Loucy (cell line): ENCODE data around the gene APBB2.
"Not testable (repeated sequence)": the region's sequence is repeated elsewhere in the genome, so short reads cannot be mapped to it uniquely, and the experiment has no call there.

Experiments used
- H2AFZ ChIP-seq: fragments of 200-600 bp; sonication (generic); 2 replicates; pipeline ENCODE4 v1.6.0; 2016; ENCODE audit warnings: antibody characterized with exemption, mild to moderate bottlenecking, low read length, moderate library complexity
- H3F3A ChIP-seq: fragments of 200-600 bp; 2 replicates; pipeline ENCODE4 v1.6.0; 2016; ENCODE audit warnings: antibody characterized with exemption, low read depth, mild to moderate bottlenecking
- H3K27me3 ChIP-seq: fragments of 200-600 bp; sonication (generic); 2 replicates; pipeline ENCODE4 v1.6.1; 2014; ENCODE audit warnings: low read length, mild to moderate bottlenecking; ENCODE audit not compliant: insufficient read depth, poor library complexity, severe bottlenecking
- H3K36me3 ChIP-seq: fragments of 200-600 bp; sonication (generic); 2 replicates; pipeline ENCODE4 v1.6.1; 2016; ENCODE audit warnings: low read length; ENCODE audit not compliant: insufficient read depth
- H3K4me1 ChIP-seq: fragments of 200-600 bp; sonication (generic); 2 replicates; pipeline ENCODE4 v1.5.1; 2014; ENCODE audit warnings: low read length, mild to moderate bottlenecking; ENCODE audit not compliant: insufficient read depth, poor library complexity, severe bottlenecking
- H3K4me2 ChIP-seq: fragments of 200-600 bp; sonication (generic); 2 replicates; pipeline ENCODE4 v1.6.0; 2014; ENCODE audit warnings: antibody characterized with exemption, low read length, low read depth, mild to moderate bottlenecking; ENCODE audit not compliant: poor library complexity, severe bottlenecking
- H3K4me3 ChIP-seq: fragments of 200-600 bp; sonication (generic); 2 replicates; pipeline ENCODE4 v1.5.1; 2014; ENCODE audit warnings: low read length, mild to moderate bottlenecking, mixed read lengths; ENCODE audit not compliant: poor library complexity, severe bottlenecking
- H3K79me2 ChIP-seq: fragments of 200-600 bp; sonication (generic); 2 replicates; pipeline ENCODE4 v1.6.1; 2014; ENCODE audit warnings: low read length; ENCODE audit not compliant: insufficient read depth
- H3K9ac ChIP-seq: fragments of 200-600 bp; sonication (generic); 2 replicates; pipeline ENCODE4 v1.6.0; 2014; ENCODE audit warnings: mild to moderate bottlenecking, low read depth, low read length, moderate library complexity; ENCODE audit not compliant: poor library complexity, severe bottlenecking
- H3K9me2 ChIP-seq: fragments of 200-600 bp; sonication (generic); replicated peaks from 2 replicates; pipeline ENCODE4 v1.6.1; 2016; ENCODE audit warnings: low read depth, low read length, mixed read lengths
- H3K9me3 ChIP-seq: fragments of 200-600 bp; sonication (generic); 2 replicates; pipeline ENCODE4 v1.6.1; 2014; ENCODE audit warnings: mild to moderate bottlenecking, antibody characterized with exemption, low read length, low read depth; ENCODE audit not compliant: insufficient read depth
- H4K20me1 ChIP-seq: fragments of 200-600 bp; sonication (generic); 2 replicates; pipeline ENCODE4 v1.6.0; 2014; ENCODE audit warnings: antibody characterized with exemption, low read length, mild to moderate bottlenecking; ENCODE audit not compliant: insufficient read depth, poor library complexity, severe bottlenecking
- CTCF ChIP-seq: fragments of 200-600 bp; sonication (generic); conservative IDR thresholded peaks from 2 replicates; pipeline ENCODE4 v1.5.1; 2014; ENCODE audit warnings: mild to moderate bottlenecking, antibody characterized with exemption, low read length
- EZH2phosphoT487 ChIP-seq: fragments of 200-600 bp; IDR thresholded peaks from 2 replicates; pipeline ENCODE4 v1.6.1; 2018; ENCODE audit warnings: antibody characterized with exemption, mild to moderate bottlenecking, moderate library complexity, borderline replicate concordance

The APBB2 gene

GRCh38 chr4:41050880-41051775 lies 163.2 kb downstream of the APBB2 start:
- Histone ChIP-seq H3K4me3 (no peak overlapping the region), H3K27me3 (no peaks in the 10 kb centered on the region), H4K20me1 (no peaks in the 10 kb centered on the region), H3K9ac (no peak overlapping the region), H3K4me2 (no peak overlapping the region), H3F3A (no peaks in the 10 kb centered on the region), H3K9me3 (no peaks in the 10 kb centered on the region), H3K4me1 (no peaks in the 10 kb centered on the region), H3K79me2 (no peaks in the 10 kb centered on the region), H3K36me3 (no peaks in the 10 kb centered on the region), H2AFZ (no peak overlapping the region), H3K9me2 (no peaks in the 10 kb centered on the region)
- TF ChIP-seq CTCF, result no peak

- H3K9ac ChIP-seq, result no peak overlapping the region
- no peaks in the 10 kb centered on the region for H3K27me3 ChIP-seq
- no peaks in the 10 kb centered on the region for H3K9me2 ChIP-seq
- H4K20me1 ChIP-seq, result no peaks in the 10 kb centered on the region
- H2AFZ ChIP-seq, result no peak overlapping the region
- TF ChIP-seq EZH2phosphoT487, result no peak
- TF ChIP-seq CTCF, result no peak
- no peaks in the 10 kb centered on the region for H3F3A ChIP-seq
- no peaks in the 10 kb centered on the region for H3K79me2 ChIP-seq
- no peaks in the 10 kb centered on the region for H3K4me1 ChIP-seq
- H3K4me2 ChIP-seq, result no peak overlapping the region
- H3K4me3 ChIP-seq, result no peak overlapping the region
- H3K9me3 ChIP-seq, result no peaks in the 10 kb centered on the region
- H3K36me3 ChIP-seq, result no peaks in the 10 kb centered on the region
Measured at GRCh38 chr4:41050116-41050515, 164.2 kb downstream of the APBB2 start.

- H3K9ac ChIP-seq, H2AFZ ChIP-seq, H3K4me2 ChIP-seq, H3K9me2 ChIP-seq, H3K36me3 ChIP-seq, H3K4me1 ChIP-seq, H3K79me2 ChIP-seq, H3F3A ChIP-seq, H3K27me3 ChIP-seq, H3K4me3 ChIP-seq, H4K20me1 ChIP-seq, H3K9me3 ChIP-seq: not testable (repeated sequence)
Measured at GRCh38 chr4:41049176-41049575, 165.2 kb downstream of the APBB2 start.

GRCh38 chr4:41044791-41045190 lies 169.6 kb downstream of the APBB2 start:
- H3K4me2 ChIP-seq, result no peak overlapping the region
- no peaks in the 10 kb centered on the region for H3K9me3 ChIP-seq
- H3K4me1 ChIP-seq, result no peaks in the 10 kb centered on the region
- no peaks in the 10 kb centered on the region for H4K20me1 ChIP-seq
- H3F3A ChIP-seq, result no peaks in the 10 kb centered on the region
- H3K79me2 ChIP-seq, result no peaks in the 10 kb centered on the region
- no peak overlapping the region for H3K4me3 ChIP-seq
- no peaks in the 10 kb centered on the region for H3K27me3 ChIP-seq
- no peak overlapping the region for H3K9ac ChIP-seq
- no peak overlapping the region for H2AFZ ChIP-seq
- no peaks in the 10 kb centered on the region for H3K9me2 ChIP-seq
- no peaks in the 10 kb centered on the region for H3K36me3 ChIP-seq
- TF ChIP-seq EZH2phosphoT487 (no peak), CTCF (no peak)
